ENCODE measurements around the gene GRIN2C. TPM values are rescaled to one million over a fixed set of nuclear protein-coding genes. Genes with fewer than 3 reads are reported as not detected.

The GRIN2C gene
- total RNA-seq, 2 donors from 2014 or later, result 27.6 to 34.4 TPM

GRCh38 chr17:74821655-74822334 lies 37.9 kb downstream of the GRIN2C start:
- no peaks in the 10 kb centered on the region for H3K27me3 ChIP-seq
- H3K9me3 ChIP-seq, result no peaks in the 10 kb centered on the region
- TF ChIP-seq CTCF (IDR thresholded peaks at IDR 0.05), result no peak
- DNase-seq (ENCODE audit: low spot score), result no peak
- no peak overlapping the region for H3K4me3 ChIP-seq
- H3K27ac ChIP-seq, result peak overlapping the region; percentile 24 to 26
- H3K4me1 ChIP-seq, result peaks cover 0 to 16% of the 10 kb centered on the region in 2 donors
- no peaks in the 10 kb centered on the region for H3K36me3 ChIP-seq

GRCh38 chr17:74819801-74820436 lies 39.8 kb downstream of the GRIN2C start:
- Histone ChIP-seq H3K27ac (no peak overlapping the region), H3K4me3 (no peak overlapping the region), H3K27me3 (no peaks in the 10 kb centered on the region), H3K4me1 (peaks cover 0 to 12% of the 10 kb centered on the region in 2 donors), H3K9me3 (no peaks in the 10 kb centered on the region), H3K36me3 (no peaks in the 10 kb centered on the region)
- no peak for TF ChIP-seq CTCF (IDR thresholded peaks at IDR 0.05)
- DNase-seq (ENCODE audit: low spot score), result no peak

DNA sequence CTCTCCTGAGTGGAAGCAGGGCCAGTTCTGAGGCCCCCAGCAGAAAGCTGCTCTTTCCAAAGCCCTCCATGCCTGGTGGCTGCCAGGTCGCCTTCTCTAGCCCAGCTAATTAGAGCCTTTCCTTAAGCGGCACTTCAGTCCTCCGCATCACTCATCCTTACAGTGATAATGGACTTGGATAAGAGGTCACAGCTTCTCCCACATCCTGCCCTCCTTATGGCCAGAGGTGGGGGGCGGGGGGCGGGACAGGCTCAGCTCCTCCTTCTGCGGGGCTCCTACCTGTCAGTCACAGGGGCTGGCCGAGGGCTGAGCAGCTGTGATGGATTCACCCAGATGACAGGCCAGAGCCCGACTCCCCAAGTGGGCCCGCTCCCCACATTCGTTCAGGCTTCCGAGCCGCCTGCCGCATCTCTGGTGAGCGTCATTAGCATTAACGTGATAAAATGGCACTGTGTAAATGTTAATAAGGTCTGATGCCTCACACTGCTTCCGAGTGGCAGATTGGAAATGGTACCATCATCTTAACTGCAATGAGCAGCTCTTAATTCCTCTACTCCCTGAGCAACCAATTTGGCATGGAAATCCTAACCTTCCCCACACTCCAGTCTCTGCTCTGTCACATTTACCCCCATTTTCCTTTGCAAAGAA lies 41.3 kb downstream of the GRIN2C start:
- Histone ChIP-seq H3K36me3 (no peaks in the 10 kb centered on the region), H3K4me1 (peaks cover 0 to 25% of the 10 kb centered on the region in 2 donors), H3K9me3 (no peaks in the 10 kb centered on the region), H3K27me3 (no peaks in the 10 kb centered on the region), H3K27ac (no peak overlapping the region), H3K4me3 (no peak overlapping the region)
- no peak for DNase-seq (ENCODE audit: low spot score)
- no peak for TF ChIP-seq CTCF (IDR thresholded peaks at IDR 0.05)

DNA sequence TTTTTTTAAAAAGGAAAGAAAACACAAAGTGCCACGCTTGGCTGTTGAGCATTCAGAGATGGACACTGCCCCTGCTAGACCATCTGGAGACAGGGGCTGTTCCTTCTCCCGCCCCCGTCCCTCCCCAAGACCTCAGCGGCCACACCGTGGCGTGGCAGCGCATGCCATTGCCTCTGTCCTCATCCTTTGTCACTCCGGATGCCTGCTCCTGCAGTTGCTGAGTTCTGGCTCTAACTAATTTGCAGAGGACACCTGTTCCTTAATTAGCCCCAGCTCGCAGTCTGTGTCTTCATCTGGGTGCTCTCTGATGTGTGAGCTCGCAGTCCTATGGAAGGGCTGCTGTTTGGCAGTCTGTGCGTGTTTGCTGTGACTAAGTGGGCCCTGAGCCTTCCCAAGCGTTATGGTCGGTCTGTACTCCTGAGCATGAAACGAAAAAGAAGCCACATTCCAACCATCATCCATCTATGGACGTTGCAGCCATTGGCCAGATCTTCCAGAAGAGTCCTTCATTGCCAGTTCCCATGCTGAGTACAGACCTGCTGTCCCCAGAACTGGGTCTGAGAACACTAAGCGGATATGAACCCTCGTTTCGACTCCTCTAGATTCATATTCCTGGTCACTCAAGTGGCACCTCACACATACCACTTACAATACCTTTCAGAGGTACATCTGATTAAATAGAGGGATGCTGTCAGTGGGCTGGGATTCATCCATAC lies 42.6 kb downstream of the GRIN2C start:
- Histone ChIP-seq H3K4me1 (peaks cover 0 to 33% of the 10 kb centered on the region in 2 donors), H3K4me3 (no peak overlapping the region), H3K36me3 (no peaks in the 10 kb centered on the region), H3K27ac (no peak overlapping the region), H3K9me3 (no peaks in the 10 kb centered on the region), H3K27me3 (no peaks in the 10 kb centered on the region)
- TF ChIP-seq CTCF (IDR thresholded peaks at IDR 0.05), result no peak
- DNase-seq (ENCODE audit: low spot score), result no peak

DNA sequence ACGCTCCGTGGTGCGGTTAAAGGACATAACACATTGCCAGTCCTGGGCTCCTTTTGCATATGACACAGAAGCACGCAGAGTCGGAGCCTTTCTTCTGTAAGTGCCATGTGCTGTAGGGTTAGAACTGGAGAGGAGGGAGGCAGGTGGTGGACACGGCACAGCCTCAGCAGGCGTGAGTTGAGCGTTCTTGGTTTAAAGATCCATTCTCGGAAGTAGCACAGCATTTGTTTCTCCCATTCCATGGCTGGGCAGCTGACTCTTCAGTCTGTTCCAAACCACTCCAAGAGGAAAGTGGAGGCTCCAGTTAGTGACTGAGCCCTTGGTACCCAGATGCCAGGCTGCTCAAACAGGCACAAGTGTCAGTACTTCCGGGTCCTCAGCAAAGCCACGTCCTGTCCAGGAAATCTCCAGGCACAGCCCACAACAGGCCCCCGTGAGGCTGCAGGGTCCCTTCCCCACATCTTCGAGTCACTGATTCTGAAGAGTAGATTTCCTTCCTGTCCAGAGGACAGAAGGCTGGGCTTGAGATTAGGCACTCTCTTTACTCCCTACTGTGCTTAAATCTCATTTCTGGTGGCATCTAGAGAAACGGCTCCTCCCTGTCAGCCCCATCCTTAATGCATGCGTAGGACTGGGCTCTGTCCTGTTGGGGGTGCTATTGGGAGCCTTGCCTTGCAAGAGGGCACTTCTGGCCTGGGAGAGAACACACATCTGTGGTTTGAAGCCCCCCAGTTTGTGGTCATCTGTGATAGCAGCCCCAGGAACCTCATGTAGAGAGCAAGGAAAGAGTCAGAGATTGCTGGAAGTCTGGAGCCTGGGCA lies 43.9 kb downstream of the GRIN2C start:
- Histone ChIP-seq H3K9me3 (no peaks in the 10 kb centered on the region), H3K27ac (no peak overlapping the region), H3K4me1 (peaks cover 0 to 39% of the 10 kb centered on the region in 2 donors), H3K36me3 (no peaks in the 10 kb centered on the region), H3K4me3 (no peak overlapping the region), H3K27me3 (no peaks in the 10 kb centered on the region)
- no peak for TF ChIP-seq CTCF (IDR thresholded peaks at IDR 0.05)
- no peak for DNase-seq (ENCODE audit: low spot score)

Data from right atrium auricular region (tissue), 2 donors.